ENCODE results near the gene PLAC9.

DNA sequence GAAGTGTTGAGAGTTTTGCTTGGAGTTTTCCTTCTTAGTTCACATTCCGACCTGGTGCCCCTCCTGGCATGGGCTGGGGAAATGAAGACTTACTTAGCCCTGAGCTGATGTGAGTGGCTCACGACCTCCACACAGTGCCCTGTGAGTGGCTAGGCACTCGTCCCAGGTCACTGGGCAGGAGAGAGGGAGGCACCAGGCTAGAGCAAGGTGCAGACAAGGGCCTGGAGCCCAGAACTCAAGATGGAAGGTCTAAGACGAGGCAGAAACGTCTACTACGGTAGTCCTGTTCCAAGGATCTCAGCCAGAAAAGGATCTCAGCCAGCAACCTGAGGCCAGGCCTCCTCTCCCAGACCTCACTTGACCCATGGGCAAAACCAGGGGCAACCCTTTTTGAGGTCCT, 50.5 kb downstream of the PLAC9 start:
- TF ChIP-seq POLR2AphosphoS5 (IDR thresholded peaks at IDR 0.05; ENCODE audit: low read depth, low read length) = no peak
- TF ChIP-seq, protein P1, sequence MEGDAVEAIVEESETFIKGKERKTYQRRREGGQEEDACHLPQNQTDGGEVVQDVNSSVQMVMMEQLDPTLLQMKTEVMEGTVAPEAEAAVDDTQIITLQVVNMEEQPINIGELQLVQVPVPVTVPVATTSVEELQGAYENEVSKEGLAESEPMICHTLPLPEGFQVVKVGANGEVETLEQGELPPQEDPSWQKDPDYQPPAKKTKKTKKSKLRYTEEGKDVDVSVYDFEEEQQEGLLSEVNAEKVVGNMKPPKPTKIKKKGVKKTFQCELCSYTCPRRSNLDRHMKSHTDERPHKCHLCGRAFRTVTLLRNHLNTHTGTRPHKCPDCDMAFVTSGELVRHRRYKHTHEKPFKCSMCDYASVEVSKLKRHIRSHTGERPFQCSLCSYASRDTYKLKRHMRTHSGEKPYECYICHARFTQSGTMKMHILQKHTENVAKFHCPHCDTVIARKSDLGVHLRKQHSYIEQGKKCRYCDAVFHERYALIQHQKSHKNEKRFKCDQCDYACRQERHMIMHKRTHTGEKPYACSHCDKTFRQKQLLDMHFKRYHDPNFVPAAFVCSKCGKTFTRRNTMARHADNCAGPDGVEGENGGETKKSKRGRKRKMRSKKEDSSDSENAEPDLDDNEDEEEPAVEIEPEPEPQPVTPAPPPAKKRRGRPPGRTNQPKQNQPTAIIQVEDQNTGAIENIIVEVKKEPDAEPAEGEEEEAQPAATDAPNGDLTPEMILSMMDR (IDR thresholded peaks at IDR 0.05) = no peak
